SK-N-SH treated with all-trans-retinoic acid at 6 μM for 48 hours (cell line): ENCODE measurements around the gene HS6ST2.

ENCODE experiments used
- CREB5 ChIP-seq: fragments of 250-450 bp; sonication (Bioruptor Pico); IDR thresholded peaks from 2 replicates; pipeline ENCODE4 v1.5.1; 2020; ENCODE audit warnings: low read depth, mild to moderate bottlenecking, moderate library complexity
- ISL1 ChIP-seq: fragments of 250-450 bp; sonication (Bioruptor Pico); IDR thresholded peaks from 2 replicates; pipeline ENCODE4 v2.1.2; 2022; ENCODE audit warnings: mild to moderate bottlenecking, moderate library complexity
- OSR1 ChIP-seq: fragments of 250-450 bp; sonication (Bioruptor Pico); IDR thresholded peaks from 2 replicates; pipeline ENCODE4 v1.8.0; 2022; ENCODE audit warnings: moderate library complexity, mild to moderate bottlenecking, inconsistent platforms
- POU6F1 ChIP-seq: fragments of 250-450 bp; sonication (Bioruptor Pico); IDR thresholded peaks from 2 replicates; pipeline ENCODE4 v1.8.0; 2021; ENCODE audit warnings: low read depth, mild to moderate bottlenecking, moderate library complexity, borderline replicate concordance

GRCh38 chrX:132584936-132585335, 373.5 kb downstream of the HS6ST2 start:
- TF ChIP-seq CREB5 (CRISPR knock-in tag) (no peak), OSR1 (no peak), POU6F1 (CRISPR knock-in tag) (no peak), ISL1 (no peak)
